ENCODE data around the gene THOC7. TPM values are rescaled to one million over a fixed set of nuclear protein-coding genes. Genes with fewer than 3 reads are reported as not detected.

The THOC7 gene
- total and polyA plus RNA-seq, 12 donors, result 71.3 to 204 (median 79.4) TPM

DNA sequence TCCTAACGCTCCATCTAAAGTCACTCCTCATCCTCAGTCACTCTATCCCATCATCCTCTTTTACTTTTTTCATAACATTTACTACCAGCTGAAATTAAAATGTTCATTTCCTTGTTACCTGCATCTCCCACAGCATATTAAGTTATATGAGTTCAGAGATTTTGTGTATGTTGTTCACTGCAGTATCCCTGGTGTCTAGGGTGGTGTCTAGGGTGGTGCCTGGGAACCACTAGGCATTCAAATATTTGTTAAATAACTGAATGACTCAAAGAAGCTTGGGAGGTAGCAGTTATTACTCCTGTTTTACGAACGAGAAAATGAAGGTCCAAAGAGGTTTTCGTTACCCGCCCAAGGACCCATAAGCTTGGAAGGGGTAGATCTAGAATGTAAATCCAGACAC lies 46.4 kb downstream of the THOC7 start:
- TF ChIP-seq, protein P1, sequence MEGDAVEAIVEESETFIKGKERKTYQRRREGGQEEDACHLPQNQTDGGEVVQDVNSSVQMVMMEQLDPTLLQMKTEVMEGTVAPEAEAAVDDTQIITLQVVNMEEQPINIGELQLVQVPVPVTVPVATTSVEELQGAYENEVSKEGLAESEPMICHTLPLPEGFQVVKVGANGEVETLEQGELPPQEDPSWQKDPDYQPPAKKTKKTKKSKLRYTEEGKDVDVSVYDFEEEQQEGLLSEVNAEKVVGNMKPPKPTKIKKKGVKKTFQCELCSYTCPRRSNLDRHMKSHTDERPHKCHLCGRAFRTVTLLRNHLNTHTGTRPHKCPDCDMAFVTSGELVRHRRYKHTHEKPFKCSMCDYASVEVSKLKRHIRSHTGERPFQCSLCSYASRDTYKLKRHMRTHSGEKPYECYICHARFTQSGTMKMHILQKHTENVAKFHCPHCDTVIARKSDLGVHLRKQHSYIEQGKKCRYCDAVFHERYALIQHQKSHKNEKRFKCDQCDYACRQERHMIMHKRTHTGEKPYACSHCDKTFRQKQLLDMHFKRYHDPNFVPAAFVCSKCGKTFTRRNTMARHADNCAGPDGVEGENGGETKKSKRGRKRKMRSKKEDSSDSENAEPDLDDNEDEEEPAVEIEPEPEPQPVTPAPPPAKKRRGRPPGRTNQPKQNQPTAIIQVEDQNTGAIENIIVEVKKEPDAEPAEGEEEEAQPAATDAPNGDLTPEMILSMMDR (IDR thresholded peaks at IDR 0.05), result no peak
- ATAC-seq (no peak), DNase-seq (no peak)
- no peak overlapping the region for H3K4me3 ChIP-seq
- WGBS, 2 donors, result 91 to 95% methylated on average over 5 of the region's 5 CpGs
- peaks cover 0 to 4% (median 0%) of the 10 kb centered on the region in 9 donors for H3K4me1 ChIP-seq
- H3K27ac ChIP-seq, result no peak overlapping the region
- no peaks in the 10 kb centered on the region for H3K9me3 ChIP-seq
- H3K27me3 ChIP-seq, result no peaks in the 10 kb centered on the region
- intact Hi-C loops (cut with DNase I), result loop anchor here in 5 of 10 donors (2.0 to 10.0 kb wide), 4 partner anchors 465 to 1195 kb away; no protein-coding TSS in a partner anchor
- H3K36me3 ChIP-seq, result no peaks in the 10 kb centered on the region

DNA sequence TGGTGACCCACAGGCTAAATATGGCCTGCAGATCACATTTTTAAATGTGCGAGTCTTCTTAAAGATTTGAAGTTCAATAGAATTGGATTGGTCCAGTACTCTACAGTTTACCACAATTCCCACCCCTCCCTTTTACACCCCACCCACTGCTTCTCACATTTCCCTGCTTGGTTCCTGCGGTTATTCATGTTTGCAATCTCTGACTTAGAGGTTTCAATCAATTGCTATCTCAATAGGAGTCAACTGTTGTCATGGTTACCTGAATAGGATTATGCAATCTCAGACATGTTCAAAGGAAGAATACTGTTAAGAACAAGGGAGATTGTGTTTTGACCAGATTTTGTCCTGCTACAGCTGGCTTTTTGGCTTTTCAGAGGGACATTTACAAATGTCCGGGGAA lies 49.4 kb downstream of the THOC7 start:
- WGBS, 2 donors, result 82 to 83% methylated on average over 3 of the region's 3 CpGs
- intact Hi-C loops (cut with DNase I), result loop anchor here in 2 of 10 donors (10.0 kb wide), 1 partner anchor 1189 kb away; no protein-coding TSS in a partner anchor
- peaks cover 0 to 4% (median 0%) of the 10 kb centered on the region in 9 donors for H3K4me1 ChIP-seq
- no peaks in the 10 kb centered on the region for H3K9me3 ChIP-seq
- DNase-seq (no peak), ATAC-seq (no peak)
- TF ChIP-seq, protein P1 (IDR thresholded peaks at IDR 0.05), result no peak
- H3K27ac ChIP-seq, result no peak overlapping the region
- no peaks in the 10 kb centered on the region for H3K27me3 ChIP-seq
- H3K4me3 ChIP-seq, result no peak overlapping the region
- no peaks in the 10 kb centered on the region for H3K36me3 ChIP-seq

DNA sequence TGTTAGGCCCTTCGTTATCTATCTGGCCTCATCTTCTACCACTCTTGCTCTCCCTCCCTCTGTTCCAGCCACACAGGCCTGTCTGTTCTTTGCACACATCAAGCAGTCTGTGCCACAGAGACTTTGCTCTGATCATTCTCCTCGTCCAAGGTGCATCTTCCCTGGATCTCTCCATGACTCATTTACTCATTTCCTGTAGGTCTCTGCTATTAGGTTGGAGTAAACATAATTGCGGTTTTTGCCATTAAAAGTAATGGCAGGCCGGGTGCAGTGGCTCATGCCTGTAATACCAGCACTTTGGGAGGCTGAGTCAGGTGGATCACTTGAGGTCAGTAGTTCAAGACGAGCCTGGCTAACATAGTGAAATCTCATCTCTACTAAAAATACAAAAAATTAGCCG lies 54.0 kb downstream of the THOC7 start:
- TF ChIP-seq, protein P1 (IDR thresholded peaks at IDR 0.05), result no peak
- no peak overlapping the region for H3K27ac ChIP-seq
- DNase-seq, result no peak
- no peaks in the 10 kb centered on the region for H3K27me3 ChIP-seq
- peaks cover 0 to 13% (median 0%) of the 10 kb centered on the region in 9 donors for H3K4me1 ChIP-seq
- no peak overlapping the region for H3K4me3 ChIP-seq
- ATAC-seq, result no peak
- no peaks in the 10 kb centered on the region for H3K36me3 ChIP-seq
- H3K9me3 ChIP-seq, result no peaks in the 10 kb centered on the region
- intact Hi-C loops (cut with DNase I), result loop anchor here in 3 of 10 donors (5.0 to 10.0 kb wide), 2 partner anchors 452 to 1185 kb away; no protein-coding TSS in a partner anchor
- 91 to 94% methylated on average over 6 of the region's 6 CpGs for WGBS, 2 donors

DNA sequence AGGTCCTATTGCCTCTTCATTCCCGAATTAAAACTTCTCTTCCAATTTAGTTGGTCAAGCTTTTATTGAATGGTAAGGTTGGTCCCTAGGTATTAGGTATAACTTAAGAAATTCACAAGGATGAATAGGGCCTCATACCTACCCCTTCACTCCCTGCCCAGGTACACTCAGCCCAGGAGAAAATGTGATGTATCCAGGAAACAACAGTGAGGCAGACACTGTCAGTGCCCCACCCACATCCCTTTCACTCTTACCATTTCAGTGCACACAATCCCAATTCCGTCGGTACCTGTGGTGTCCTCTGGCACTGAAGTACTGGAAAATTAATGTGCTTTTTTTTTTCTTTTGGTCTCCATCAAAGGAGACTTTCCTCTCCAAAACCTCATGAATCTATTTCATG lies 55.0 kb downstream of the THOC7 start:
- DNase-seq (no peak), ATAC-seq (no peak)
- Histone ChIP-seq H3K27me3 (no peaks in the 10 kb centered on the region), H3K27ac (peak overlapping the region in 1 of 10 donors; percentile 57), H3K4me1 (peaks cover 0 to 13% (median 0%) of the 10 kb centered on the region in 9 donors), H3K4me3 (no peak overlapping the region), H3K9me3 (no peaks in the 10 kb centered on the region), H3K36me3 (no peaks in the 10 kb centered on the region)
- TF ChIP-seq, protein P1 (IDR thresholded peaks at IDR 0.05), result no peak
- intact Hi-C loops (cut with DNase I), result loop anchor here in 1 of 10 donors (5.0 kb wide), 1 partner anchor 451 kb away; no protein-coding TSS in a partner anchor
- WGBS, 2 donors, result 81 to 84% methylated on average over 3 of the region's 3 CpGs
